Uterus (tissue), 2 donors: ENCODE results near the gene PTPRN2.

Experiments
- POLR2A ChIP-seq, 2 donors: fragments of 450-650 bp; IDR thresholded peaks; one replicate each; pipeline ENCODE4 v1.6.1; 2016; ENCODE audit warnings: antibody characterized with exemption in 2 of 2, mild to moderate bottlenecking in 1 of 2, moderate library complexity in 1 of 2
- TF ChIP-seq, protein P1 (sequence below), 4 experiments: fragments of 200-600 bp in 2 of 4; fragments of 450-650 bp in 2 of 4; sonication (generic) in 2 of 4; IDR thresholded peaks; one replicate each; pipeline ENCODE4 v1.5.1; 2016 to 2019; ENCODE audit warnings: antibody characterized with exemption in 4 of 4, mild to moderate bottlenecking in 2 of 4, moderate library complexity in 1 of 4

DNA sequence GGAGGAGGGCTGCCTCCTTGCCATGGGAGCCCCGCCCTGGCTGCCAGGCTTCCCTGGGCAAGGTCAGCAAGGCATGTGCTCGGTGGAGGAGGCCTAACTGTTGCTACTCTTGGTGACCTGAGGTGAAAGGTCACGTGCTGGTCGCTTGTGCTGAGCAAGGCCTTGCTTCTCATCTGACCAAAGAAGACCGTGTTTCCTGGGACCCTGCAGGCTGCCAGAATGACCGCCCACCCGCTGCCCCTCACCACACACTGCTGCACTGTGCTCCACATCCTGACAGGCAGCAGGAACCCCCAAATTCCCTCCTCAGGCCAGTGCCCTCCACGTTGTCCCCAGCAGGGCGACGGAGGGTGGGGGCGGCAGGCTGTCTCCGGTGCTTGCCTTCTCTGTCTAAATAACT, 808.4 kb downstream of the PTPRN2 start:
- TF ChIP-seq, protein P1, sequence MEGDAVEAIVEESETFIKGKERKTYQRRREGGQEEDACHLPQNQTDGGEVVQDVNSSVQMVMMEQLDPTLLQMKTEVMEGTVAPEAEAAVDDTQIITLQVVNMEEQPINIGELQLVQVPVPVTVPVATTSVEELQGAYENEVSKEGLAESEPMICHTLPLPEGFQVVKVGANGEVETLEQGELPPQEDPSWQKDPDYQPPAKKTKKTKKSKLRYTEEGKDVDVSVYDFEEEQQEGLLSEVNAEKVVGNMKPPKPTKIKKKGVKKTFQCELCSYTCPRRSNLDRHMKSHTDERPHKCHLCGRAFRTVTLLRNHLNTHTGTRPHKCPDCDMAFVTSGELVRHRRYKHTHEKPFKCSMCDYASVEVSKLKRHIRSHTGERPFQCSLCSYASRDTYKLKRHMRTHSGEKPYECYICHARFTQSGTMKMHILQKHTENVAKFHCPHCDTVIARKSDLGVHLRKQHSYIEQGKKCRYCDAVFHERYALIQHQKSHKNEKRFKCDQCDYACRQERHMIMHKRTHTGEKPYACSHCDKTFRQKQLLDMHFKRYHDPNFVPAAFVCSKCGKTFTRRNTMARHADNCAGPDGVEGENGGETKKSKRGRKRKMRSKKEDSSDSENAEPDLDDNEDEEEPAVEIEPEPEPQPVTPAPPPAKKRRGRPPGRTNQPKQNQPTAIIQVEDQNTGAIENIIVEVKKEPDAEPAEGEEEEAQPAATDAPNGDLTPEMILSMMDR (IDR thresholded peaks at IDR 0.05) = no peak
- TF ChIP-seq POLR2A (IDR thresholded peaks at IDR 0.05) = no peak
